Parathyroid adenoma (tissue), 2 donors: ENCODE results near the gene TMEM44.
"Not testable (repeated sequence)": the region's sequence is repeated elsewhere in the genome, so short reads cannot be mapped to it uniquely, and the experiment has no call there.

Experiments
- H2AFZ ChIP-seq: fragments of 300-600 bp; sonication (generic); one replicate; pipeline ENCODE4 v1.7.0; 2017; ENCODE audit warnings: antibody characterized with exemption, mild to moderate bottlenecking
- H3K27ac ChIP-seq: fragments of 300-600 bp; sonication (generic); one replicate; pipeline ENCODE4 v1.7.0; 2017
- H3K27me3 ChIP-seq: fragments of 300-600 bp; sonication (generic); one replicate; pipeline ENCODE4 v1.7.0; 2017; ENCODE audit warnings: low read length; ENCODE audit not compliant: control insufficient read depth, insufficient read depth
- H3K36me3 ChIP-seq: fragments of 300-600 bp; sonication (generic); one replicate; pipeline ENCODE4 v1.7.0; 2017; ENCODE audit warnings: low read length; ENCODE audit not compliant: control insufficient read depth, insufficient read depth
- H3K4me1 ChIP-seq: fragments of 300-600 bp; sonication (generic); one replicate; pipeline ENCODE4 v1.7.0; 2017; ENCODE audit warnings: control low read depth
- H3K4me2 ChIP-seq: fragments of 300-600 bp; sonication (generic); one replicate; pipeline ENCODE4 v1.7.0; 2017; ENCODE audit warnings: low read length
- H3K4me3 ChIP-seq: fragments of 300-600 bp; sonication (generic); one replicate; pipeline ENCODE4 v1.7.0; 2017; ENCODE audit warnings: low read depth, low read length
- H3K79me2 ChIP-seq: fragments of 300-600 bp; sonication (generic); one replicate; pipeline ENCODE4 v1.7.0; 2017; ENCODE audit warnings: control low read depth
- H3K9ac ChIP-seq: fragments of 300-600 bp; sonication (generic); one replicate; pipeline ENCODE4 v1.7.0; 2017; ENCODE audit warnings: mild to moderate bottlenecking
- H3K9me3 ChIP-seq: fragments of 300-600 bp; sonication (generic); one replicate; pipeline ENCODE4 v1.7.0; 2017; ENCODE audit warnings: low read length; ENCODE audit not compliant: control insufficient read depth
- TF ChIP-seq, protein P1 (sequence below): fragments of 300-600 bp; sonication (generic); IDR thresholded peaks from one replicate; pipeline ENCODE4 v1.7.0; 2017; ENCODE audit warnings: antibody characterized with exemption, mild to moderate bottlenecking
- donor health status: primary hyperparathyroidism.

TMEM44 gene

DNA sequence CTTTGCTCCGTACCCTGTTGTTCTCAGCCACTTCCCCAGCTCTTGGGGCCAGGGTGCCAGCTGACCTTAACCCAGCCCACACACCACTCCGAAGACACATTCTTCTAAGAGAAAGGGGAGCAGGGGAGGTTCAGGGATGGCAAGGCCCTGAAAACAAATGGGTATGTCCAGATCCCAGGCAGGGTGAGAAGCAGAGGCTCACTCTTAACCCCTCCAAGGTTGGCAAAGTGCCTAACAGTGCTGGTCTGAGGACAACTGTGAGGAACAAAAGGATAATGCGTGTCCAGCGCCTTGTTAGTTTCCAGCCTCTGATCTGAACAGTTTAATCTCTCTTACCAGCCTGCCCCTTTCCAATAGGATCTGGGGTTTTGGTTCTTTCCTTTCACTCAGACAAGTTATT is 1.5 kb downstream of the TMEM44 start:
- H3K27ac ChIP-seq: no peak overlapping the region
- no peaks in the 10 kb centered on the region for H3K36me3 ChIP-seq
- no peak overlapping the region for H3K4me2 ChIP-seq
- TF ChIP-seq, protein P1, sequence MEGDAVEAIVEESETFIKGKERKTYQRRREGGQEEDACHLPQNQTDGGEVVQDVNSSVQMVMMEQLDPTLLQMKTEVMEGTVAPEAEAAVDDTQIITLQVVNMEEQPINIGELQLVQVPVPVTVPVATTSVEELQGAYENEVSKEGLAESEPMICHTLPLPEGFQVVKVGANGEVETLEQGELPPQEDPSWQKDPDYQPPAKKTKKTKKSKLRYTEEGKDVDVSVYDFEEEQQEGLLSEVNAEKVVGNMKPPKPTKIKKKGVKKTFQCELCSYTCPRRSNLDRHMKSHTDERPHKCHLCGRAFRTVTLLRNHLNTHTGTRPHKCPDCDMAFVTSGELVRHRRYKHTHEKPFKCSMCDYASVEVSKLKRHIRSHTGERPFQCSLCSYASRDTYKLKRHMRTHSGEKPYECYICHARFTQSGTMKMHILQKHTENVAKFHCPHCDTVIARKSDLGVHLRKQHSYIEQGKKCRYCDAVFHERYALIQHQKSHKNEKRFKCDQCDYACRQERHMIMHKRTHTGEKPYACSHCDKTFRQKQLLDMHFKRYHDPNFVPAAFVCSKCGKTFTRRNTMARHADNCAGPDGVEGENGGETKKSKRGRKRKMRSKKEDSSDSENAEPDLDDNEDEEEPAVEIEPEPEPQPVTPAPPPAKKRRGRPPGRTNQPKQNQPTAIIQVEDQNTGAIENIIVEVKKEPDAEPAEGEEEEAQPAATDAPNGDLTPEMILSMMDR: no peak
- no peaks in the 10 kb centered on the region for H3K9me3 ChIP-seq
- H3K79me2 ChIP-seq: no peaks in the 10 kb centered on the region
- no peak overlapping the region for H3K9ac ChIP-seq
- no peak overlapping the region for H3K4me3 ChIP-seq
- H3K27me3 ChIP-seq: no peaks in the 10 kb centered on the region
- no peaks in the 10 kb centered on the region for H3K4me1 ChIP-seq
- H2AFZ ChIP-seq: no peak overlapping the region

DNA sequence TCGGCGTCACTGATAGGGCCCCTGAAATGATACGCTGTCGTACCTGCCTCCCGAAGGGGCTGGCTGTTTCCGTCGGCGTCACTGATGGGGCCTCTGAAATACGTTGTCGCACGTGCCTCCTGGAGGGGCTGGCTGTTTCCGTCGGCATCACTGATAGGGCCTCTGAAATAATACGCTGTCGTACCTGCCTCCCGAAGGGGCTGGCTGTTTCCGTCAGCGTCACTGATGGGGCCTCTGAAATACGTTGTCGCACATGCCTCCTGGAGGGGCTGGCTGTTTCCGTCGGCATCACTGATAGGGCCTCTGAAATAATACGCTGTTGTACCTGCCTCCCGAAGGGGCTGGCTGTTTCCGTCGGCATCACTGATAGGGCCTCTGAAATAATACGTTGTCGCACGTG is 2.5 kb downstream of the TMEM44 start:
- not testable (repeated sequence) for H3K27me3 ChIP-seq, H3K9me3 ChIP-seq, H3K36me3 ChIP-seq, H3K4me1 ChIP-seq, H3K79me2 ChIP-seq, H3K4me3 ChIP-seq, H2AFZ ChIP-seq, H3K9ac ChIP-seq, H3K27ac ChIP-seq, H3K4me2 ChIP-seq

DNA sequence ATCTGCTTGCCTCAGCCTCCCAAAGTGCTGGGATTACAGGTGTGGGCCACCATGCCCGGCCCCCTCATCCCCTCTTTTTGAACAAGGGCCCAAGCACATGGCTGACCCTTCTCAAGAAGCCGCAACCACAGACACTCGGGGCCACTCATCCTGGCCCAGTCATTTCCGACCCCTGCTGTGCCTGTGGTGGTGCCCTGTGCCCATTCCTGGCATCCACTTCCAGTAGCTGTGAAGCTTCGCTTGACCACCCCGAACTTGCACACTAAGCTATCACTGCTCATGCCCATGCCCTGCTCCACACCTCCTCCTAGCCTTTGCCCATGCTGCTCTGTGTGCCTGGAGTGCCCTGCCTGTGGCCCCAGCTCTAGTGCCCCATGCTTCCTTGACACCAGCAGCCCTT is 8.3 kb downstream of the TMEM44 start:
- no peaks in the 10 kb centered on the region for H3K9me3 ChIP-seq
- H3K79me2 ChIP-seq: no peaks in the 10 kb centered on the region
- no peak overlapping the region for H3K9ac ChIP-seq
- H3K27ac ChIP-seq: no peak overlapping the region
- H3K36me3 ChIP-seq: no peaks in the 10 kb centered on the region
- H3K4me1 ChIP-seq: no peaks in the 10 kb centered on the region
- H3K4me2 ChIP-seq: no peak overlapping the region
- H3K27me3 ChIP-seq: no peaks in the 10 kb centered on the region
- H2AFZ ChIP-seq: no peak overlapping the region
- no peak overlapping the region for H3K4me3 ChIP-seq
- TF ChIP-seq, protein P1: no peak

DNA sequence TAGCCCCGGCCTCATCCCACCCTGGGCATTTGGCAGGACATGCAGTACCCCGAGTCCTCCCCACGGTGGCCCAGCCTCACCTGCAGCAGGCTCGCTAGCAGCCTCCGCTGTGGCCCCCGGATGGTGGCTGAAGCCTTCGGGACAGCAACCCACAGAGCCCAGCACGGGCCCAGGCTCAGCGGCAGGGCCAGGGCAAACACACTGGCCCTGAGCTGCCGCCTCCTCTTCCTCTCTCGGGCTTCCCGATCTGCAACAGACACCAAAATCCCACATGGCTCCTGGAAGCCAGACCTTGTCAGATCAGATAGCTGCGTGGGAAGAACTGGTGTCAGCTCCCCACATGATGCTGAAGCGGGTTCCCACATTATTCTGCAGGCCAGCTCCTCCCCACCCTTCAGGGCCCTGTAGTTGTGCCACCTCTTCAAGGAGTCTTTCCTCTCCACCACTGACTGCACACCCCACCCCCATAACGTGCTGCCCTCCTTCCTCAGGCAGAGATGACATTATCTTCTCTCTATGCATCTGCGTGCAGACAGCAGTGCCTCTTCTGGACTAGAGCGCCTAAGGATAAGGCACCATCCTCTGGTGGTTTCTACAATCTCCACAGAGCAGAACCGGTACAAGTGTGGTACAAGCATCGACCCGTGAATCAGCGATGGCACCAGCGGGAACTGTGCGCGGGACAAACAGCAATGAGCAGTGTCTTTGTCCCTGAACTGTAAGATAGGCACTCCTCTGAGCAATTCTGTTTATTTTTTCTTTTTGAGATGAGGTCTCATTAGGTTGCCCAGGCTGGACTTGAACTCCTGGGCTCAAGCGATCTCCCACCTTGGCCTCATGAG is 9.5 kb downstream of the TMEM44 start:
- Histone ChIP-seq H3K27ac (no peak overlapping the region), H3K9me3 (no peaks in the 10 kb centered on the region), H2AFZ (no peak overlapping the region), H3K36me3 (no peaks in the 10 kb centered on the region), H3K79me2 (no peaks in the 10 kb centered on the region), H3K27me3 (no peaks in the 10 kb centered on the region), H3K9ac (no peak overlapping the region), H3K4me3 (no peak overlapping the region), H3K4me2 (no peak overlapping the region), H3K4me1 (no peaks in the 10 kb centered on the region)
- TF ChIP-seq, protein P1: no peak

DNA sequence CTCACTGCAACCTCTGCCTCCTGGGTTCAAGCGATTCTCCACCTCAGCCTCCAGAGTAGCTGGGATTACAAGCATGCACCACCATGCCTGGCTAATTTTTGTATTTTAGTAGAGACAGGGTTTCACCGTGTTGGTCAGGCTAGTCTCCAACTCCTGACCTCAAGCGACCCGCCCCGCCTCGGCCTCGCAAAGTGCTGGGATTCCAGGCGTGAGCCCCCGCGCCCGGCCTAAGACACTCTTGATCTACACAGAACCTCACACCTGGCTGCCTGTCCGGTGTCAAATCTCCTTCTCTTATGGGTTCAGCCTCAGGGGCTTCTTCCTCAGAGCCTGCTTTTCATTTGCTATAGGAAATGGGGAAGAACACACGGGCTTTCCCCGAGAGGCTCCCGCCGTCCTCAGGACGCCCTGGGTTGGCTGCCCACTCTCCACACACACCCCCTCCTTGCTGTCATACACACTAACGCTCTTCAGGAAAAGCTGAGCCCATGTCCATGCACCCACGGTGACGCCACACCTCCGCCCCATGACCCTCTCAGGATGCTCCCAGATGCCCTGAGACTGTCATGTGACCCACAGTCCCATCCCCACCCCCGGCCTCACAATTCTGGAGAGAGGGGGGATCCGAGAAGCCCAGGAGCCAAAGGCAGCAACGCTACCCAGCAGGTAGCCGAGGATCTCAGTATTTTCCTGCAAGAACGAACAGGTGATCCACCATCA is 10.4 kb downstream of the TMEM44 start:
- Histone ChIP-seq H3K27me3 (no peaks in the 10 kb centered on the region), H3K9me3 (no peaks in the 10 kb centered on the region), H3K4me2 (no peak overlapping the region), H2AFZ (no peak overlapping the region), H3K4me1 (no peaks in the 10 kb centered on the region), H3K9ac (no peak overlapping the region), H3K4me3 (no peak overlapping the region), H3K27ac (no peak overlapping the region), H3K36me3 (no peaks in the 10 kb centered on the region), H3K79me2 (no peaks in the 10 kb centered on the region)
- TF ChIP-seq, protein P1: no peak
